ENCODE measurements around the gene THSD1. TPM values are rescaled to one million over a fixed set of nuclear protein-coding genes. Genes with fewer than 3 reads are reported as not detected.

Gene THSD1
- polyA plus RNA-seq, 2 of the 4 experiments (the other 2 are of a cell fraction) = 5.4 to 6.1 TPM

DNA sequence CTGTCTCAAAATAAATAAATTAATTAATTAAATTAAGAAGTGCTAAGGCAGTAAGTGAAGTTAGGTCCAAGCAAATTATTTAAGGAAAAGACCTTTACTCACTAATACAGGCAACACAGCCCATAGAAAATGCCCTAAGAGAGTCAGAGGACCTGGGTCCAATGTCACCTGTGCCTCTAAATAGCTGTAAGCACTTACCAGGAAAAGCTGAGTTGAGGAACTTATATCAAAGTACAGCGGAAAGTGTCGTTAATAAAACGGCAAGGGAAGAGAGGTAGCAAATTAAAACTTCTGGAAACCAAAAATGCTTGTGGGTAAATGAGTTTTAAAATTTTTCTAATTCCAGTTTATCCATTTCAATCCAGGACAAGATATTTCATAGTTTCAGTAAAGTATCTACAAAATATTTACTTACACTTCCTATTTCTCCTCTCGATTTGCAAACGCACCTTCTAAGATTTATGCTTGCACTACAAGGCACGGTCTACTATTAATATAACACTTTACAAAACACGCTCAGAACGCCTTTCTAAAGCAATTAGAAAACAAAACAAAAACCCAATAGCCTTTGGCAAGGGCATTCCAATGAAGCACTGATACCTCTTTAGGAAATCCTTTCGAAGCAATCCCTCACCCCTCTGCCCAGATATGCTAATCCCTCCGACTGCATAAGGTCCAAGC, 43.5 kb upstream of the THSD1 start:
- peak overlapping the region; percentile 98 to 99 for H3K27ac ChIP-seq
- FAIRE-seq (no peak), ATAC-seq (no peak), DNase-seq (ENCODE audit: low read depth in 1 of 2, low spot score in 1 of 2) (no peak)
- peaks cover 28% of the 10 kb centered on the region; the same call in 2 of the 3 replicates for H3K4me1 ChIP-seq
- ChIA-PET CTCF (interaction anchor here (0.8 to 7.0 kb wide), 19 partner anchors 8 to 248 kb away, joined by 3 to 115 read pairs (median 12); partner anchors contain the start of gene THSD1), POLR2A (interaction anchor here (0.8 to 1.9 kb wide), 6 partner anchors 10 to 106 kb away, joined by 3 to 18 read pairs (median 8); partner anchors contain the start of gene THSD1)
- TF ChIP-seq RCOR1 (IDR thresholded peaks at IDR 0.05; ENCODE audit: low read depth, low read length) (no peak), JUNB (IDR thresholded peaks at IDR 0.05) (no peak), EHMT2 (IDR thresholded peaks at IDR 0.05; ENCODE audit: low read depth) (no peak), HOXB13 (CRISPR knock-in tag; IDR thresholded peaks at IDR 0.05; ENCODE audit: low read depth) (no peak), HEYL (CRISPR knock-in tag; IDR thresholded peaks at IDR 0.05) (no peak), CHD2 (IDR thresholded peaks at IDR 0.05; ENCODE audit: low read length, partially characterized antibody) (no peak), CBX8 (IDR thresholded peaks at IDR 0.05) (no peak), SMC3 (IDR thresholded peaks at IDR 0.05) (no peak), EP300 (IDR thresholded peaks at IDR 0.05) (no peak), FOSL2 (IDR thresholded peaks at IDR 0.05) (no peak), FOSL2 (CRISPR knock-in tag; IDR thresholded peaks at IDR 0.05) (no peak), KDM1A (IDR thresholded peaks at IDR 0.05; ENCODE audit: low read depth) (no peak), ELK1 (IDR thresholded peaks at IDR 0.05; ENCODE audit: low read depth, low read length) (no peak), POLR2AphosphoS2 (conservative IDR thresholded peaks at IDR 0.05; ENCODE audit: low read length) (no peak)
- TF ChIP-seq, protein P1, sequence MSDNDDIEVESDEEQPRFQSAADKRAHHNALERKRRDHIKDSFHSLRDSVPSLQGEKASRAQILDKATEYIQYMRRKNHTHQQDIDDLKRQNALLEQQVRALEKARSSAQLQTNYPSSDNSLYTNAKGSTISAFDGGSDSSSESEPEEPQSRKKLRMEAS (IDR thresholded peaks at IDR 0.05) = no peak
- TF ChIP-seq, protein P2, sequence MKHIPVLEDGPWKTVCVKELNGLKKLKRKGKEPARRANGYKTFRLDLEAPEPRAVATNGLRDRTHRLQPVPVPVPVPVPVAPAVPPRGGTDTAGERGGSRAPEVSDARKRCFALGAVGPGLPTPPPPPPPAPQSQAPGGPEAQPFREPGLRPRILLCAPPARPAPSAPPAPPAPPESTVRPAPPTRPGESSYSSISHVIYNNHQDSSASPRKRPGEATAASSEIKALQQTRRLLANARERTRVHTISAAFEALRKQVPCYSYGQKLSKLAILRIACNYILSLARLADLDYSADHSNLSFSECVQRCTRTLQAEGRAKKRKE (CRISPR knock-in tag; IDR thresholded peaks at IDR 0.05; ENCODE audit: low read depth) = no peak
- peak overlapping the region; percentile 83 for H3K4me3 ChIP-seq
- H3K4me2 ChIP-seq = peak overlapping the region; percentile 88
- 3% methylated on average over 10 of the region's 10 CpGs for WGBS (ENCODE audit: missing lambda C conversion rate)
- H3K9me3 ChIP-seq = no peaks in the 10 kb centered on the region

DNA sequence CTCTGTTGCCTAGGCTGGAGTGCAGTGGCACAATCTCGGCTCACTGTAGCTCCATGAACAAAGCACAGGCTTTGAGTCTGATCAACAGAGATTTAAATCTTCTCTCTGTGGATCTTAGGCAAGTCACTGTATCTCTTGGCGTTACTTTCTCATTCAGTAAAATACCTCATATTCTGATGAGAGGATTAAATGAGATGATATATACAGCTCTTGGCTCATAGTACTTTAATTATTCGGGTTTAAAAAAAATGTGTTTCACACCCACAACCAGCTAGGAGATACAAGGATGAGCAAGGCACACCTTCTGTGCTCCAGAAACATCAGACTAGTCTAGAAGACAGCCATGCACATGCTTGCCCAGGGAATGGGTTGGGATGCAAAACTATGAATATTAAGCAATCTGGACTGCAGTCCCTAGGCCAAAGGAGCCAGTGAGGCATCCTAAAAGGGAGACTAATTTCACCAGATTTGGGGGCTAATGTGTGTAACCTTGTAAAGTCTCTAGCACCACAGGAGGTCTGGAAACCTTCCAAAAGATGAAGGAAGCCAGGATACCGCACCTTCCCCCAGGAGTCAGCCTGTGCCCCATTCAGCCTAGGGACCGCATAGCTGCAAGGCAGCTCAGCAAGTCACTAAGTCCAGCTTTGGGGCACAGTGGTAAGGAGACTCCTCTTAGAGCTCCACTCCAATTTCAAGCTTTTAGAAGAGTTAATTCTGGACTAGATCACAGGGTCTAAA, 42.0 kb upstream of the THSD1 start:
- no peak for ATAC-seq
- H3K4me3 ChIP-seq = no peak overlapping the region
- ChIA-PET POLR2A (interaction anchor here (1.8 kb wide), 1 partner anchor 19 kb away, joined by 10 read pairs; no protein-coding TSS in a partner anchor), CTCF (interaction anchor here (0.9 to 7.0 kb wide), 6 partner anchors 18 to 107 kb away, joined by 3 to 115 read pairs (median 15); partner anchors contain the start of gene THSD1)
- peak overlapping the region in 1 of 2 experiments; percentile 37; a peak in 1 of 6 replicates for H3K27ac ChIP-seq
- H3K9me3 ChIP-seq = no peaks in the 10 kb centered on the region
- TF ChIP-seq NR3C1 (IDR thresholded peaks at IDR 0.05) = no peak
- TF ChIP-seq REST (IDR thresholded peaks at IDR 0.05) = no peak
- TF ChIP-seq BHLHE40 (IDR thresholded peaks at IDR 0.05; ENCODE audit: low read depth, low read length) = no peak
- TF ChIP-seq CHD2 (IDR thresholded peaks at IDR 0.05; ENCODE audit: low read length, partially characterized antibody) = no peak
- TF ChIP-seq RARB (CRISPR knock-in tag; IDR thresholded peaks at IDR 0.05) = no peak
- DNase-seq (ENCODE audit: low read depth in 1 of 2, low spot score in 1 of 2) = no peak
- peaks cover 23% of the 10 kb centered on the region; the same call in 2 of the 3 replicates for H3K4me1 ChIP-seq
- no peak for FAIRE-seq
- peak overlapping the region; percentile 88 for H3K4me2 ChIP-seq
- 84% methylated on average over 5 of the region's 5 CpGs for WGBS (ENCODE audit: missing lambda C conversion rate)

Data from A549 (cell line).